PC-9 (cell line): ENCODE measurements around the gene EDA.

Experiments
- CTCF ChIP-seq: fragments of 200-600 bp; sonication (generic); conservative IDR thresholded peaks from 2 replicates; pipeline ENCODE4 v1.6.1; 2017; ENCODE audit warnings: mixed run types, antibody characterized with exemption, mild to moderate bottlenecking, moderate library complexity
- EZH2 ChIP-seq: fragments of 200-600 bp; sonication (generic); IDR thresholded peaks from 2 replicates; pipeline ENCODE4 v1.8.0; 2017; ENCODE audit warnings: antibody characterized with exemption, low read depth

- TF ChIP-seq CTCF (no peak), EZH2 (no peak)
These were observed 179.8 kb downstream of the EDA start for GRCh38 chrX:69795702-69796101.
